Stomach smooth muscle (tissue), 2 donors: ENCODE data around the gene NUF2.
"Not testable (repeated sequence)": the region's sequence is repeated elsewhere in the genome, so short reads cannot be mapped to it uniquely, and the experiment has no call there.

Experiments
- H3K27ac ChIP-seq: one replicate; pipeline ENCODE4 v1.7.0; 2013; ENCODE audit warnings: mild to moderate bottlenecking, low read length, inconsistent platforms
- H3K27me3 ChIP-seq, 2 donors: one replicate each; pipeline ENCODE4 v1.7.0; 2013; ENCODE audit warnings: low read length in 2 of 2; ENCODE audit not compliant: insufficient read depth in 2 of 2, control insufficient read depth in 1 of 2
- H3K36me3 ChIP-seq, 2 donors: one replicate each; pipeline ENCODE4 v1.7.0; 2013; ENCODE audit warnings: low read length in 2 of 2; ENCODE audit not compliant: control insufficient read depth in 2 of 2, insufficient read depth in 2 of 2
- H3K4me1 ChIP-seq: one replicate; pipeline ENCODE4 v1.7.0; 2013; ENCODE audit warnings: low read length; ENCODE audit not compliant: control insufficient read depth, insufficient read depth
- H3K4me3 ChIP-seq, 2 donors: one replicate each; pipeline ENCODE4 v1.7.0; 2013; ENCODE audit warnings: low read length in 2 of 2
- H3K9ac ChIP-seq, 2 donors: one replicate each; pipeline ENCODE4 v1.7.0; 2013; ENCODE audit warnings: low read length in 2 of 2, mild to moderate bottlenecking in 1 of 2
- H3K9me3 ChIP-seq, 2 donors: one replicate each; pipeline ENCODE4 v1.7.0; 2013; ENCODE audit warnings: low read length in 2 of 2; ENCODE audit not compliant: control insufficient read depth in 2 of 2
- donor health status: healthy.
- donor health status: Pancreatic carcinoma.

The NUF2 gene

DNA sequence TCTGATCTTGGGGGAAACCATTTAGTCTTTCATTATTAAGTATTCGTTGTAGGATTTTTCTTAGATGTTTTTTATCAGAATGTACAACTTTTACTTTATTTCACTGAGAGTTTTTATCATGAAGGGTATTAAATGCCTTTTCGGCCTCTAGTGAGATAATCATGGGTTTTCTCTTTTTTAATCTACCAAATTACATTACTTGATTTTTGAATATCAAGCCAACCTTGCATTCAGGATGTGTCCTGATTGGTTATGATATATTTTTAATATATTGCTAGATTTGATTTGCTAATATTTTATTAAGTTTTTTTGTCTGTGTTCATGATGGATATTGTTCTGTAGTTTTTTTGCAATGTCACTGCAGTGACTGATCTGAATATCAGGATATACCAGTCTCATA lies 9.4 kb downstream of the NUF2 start:
- Histone ChIP-seq H3K9ac (no peak overlapping the region), H3K9me3 (no peaks in the 10 kb centered on the region), H3K4me1 (no peaks in the 10 kb centered on the region), H3K27me3 (no peaks in the 10 kb centered on the region), H3K27ac (no peak overlapping the region), H3K4me3 (no peak overlapping the region), H3K36me3 (no peaks in the 10 kb centered on the region)

DNA sequence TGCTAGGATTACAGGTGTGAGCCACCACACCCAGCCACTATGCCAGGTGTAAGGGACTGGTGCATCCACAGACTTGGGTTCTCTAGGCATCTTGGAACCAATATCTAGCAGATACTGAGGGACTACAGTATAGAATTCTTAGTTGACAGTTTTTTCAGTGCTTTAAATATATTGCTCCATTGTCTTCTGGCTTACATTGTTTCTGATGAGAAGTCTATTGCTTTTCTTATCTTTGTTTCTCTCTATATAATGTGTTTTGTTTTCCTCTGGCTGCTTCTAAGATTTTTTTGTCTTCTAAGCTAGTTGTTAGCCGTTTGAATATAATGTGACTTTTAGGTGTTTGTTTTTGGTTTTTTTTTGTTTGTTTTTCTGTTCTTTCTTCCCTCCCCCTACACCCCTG lies 13.5 kb downstream of the NUF2 start:
- Histone ChIP-seq H3K9me3 (no peaks in the 10 kb centered on the region), H3K36me3 (no peaks in the 10 kb centered on the region), H3K9ac (no peak overlapping the region), H3K4me3 (no peak overlapping the region), H3K27me3 (no peaks in the 10 kb centered on the region), H3K27ac (no peak overlapping the region), H3K4me1 (no peaks in the 10 kb centered on the region)

DNA sequence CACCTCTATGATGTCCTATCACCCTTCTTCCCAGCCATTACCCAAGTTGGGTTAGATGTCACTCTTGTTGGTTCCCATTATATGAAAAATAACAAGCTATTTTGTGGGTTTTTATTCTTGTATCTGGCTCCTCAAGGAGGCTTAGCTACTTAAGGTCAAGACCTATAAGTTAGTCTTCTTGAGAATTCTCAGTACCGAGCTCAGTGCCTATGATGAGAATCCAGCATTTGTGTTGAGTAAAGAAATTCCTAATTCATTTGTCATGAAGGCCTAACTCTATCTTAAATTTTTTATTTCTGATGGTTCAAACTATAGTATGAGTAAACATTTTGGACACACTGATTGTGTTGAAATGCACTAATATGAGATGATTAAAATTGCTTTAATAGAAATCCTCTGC lies 15.9 kb downstream of the NUF2 start:
- Histone ChIP-seq H3K27me3 (no peaks in the 10 kb centered on the region), H3K4me1 (no peaks in the 10 kb centered on the region), H3K9ac (no peak overlapping the region), H3K9me3 (no peaks in the 10 kb centered on the region), H3K4me3 (no peak overlapping the region), H3K36me3 (no peaks in the 10 kb centered on the region), H3K27ac (no peak overlapping the region)

DNA sequence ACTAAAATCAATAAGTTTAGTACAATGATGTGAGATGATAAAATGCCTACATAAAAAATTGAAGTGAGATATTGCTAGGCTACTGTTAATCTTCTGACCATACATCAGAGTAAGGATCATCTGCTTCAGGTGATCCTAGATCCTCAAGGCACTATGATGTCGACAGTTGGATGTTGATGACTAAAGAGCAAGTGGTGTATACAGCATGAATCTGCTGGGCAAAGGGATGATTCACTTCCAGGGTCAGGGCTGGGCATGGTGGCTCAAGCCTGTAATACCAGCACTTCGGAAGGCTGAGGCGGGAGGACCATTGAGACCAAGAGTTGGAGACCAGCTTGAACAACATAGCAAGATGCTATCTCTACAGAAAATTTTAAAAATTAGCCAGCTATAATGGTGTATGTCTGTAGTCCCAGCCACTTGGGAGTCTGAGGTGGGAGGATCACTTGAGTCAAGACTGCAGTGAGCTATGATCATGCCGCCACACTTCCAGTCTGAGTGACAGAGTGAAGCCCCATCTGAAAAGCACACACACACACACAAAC lies 24.6 kb downstream of the NUF2 start:
- no peak overlapping the region for H3K27ac ChIP-seq
- no peak overlapping the region for H3K4me3 ChIP-seq
- no peak overlapping the region for H3K9ac ChIP-seq
- no peaks in the 10 kb centered on the region for H3K4me1 ChIP-seq
- no peaks in the 10 kb centered on the region for H3K36me3 ChIP-seq
- H3K27me3 ChIP-seq: no peaks in the 10 kb centered on the region
- no peaks in the 10 kb centered on the region for H3K9me3 ChIP-seq

DNA sequence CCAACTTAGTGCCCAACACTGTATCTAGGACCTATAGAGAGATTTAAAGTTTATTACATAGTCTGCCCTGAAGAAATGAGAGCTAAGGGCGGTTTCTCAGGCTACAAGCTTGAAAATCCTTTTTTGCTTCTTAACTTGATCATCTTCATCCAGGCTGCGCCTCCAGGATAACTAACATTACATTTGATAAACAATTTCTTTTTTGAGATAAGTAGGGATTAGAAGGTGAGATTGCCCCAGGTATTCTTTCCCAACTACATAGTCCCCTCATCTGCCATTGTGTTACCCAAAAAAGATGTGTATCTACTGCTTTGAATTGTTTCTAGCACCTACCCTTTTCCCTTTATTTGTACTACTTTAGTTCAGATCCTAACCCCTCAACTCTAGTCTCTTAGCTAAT lies 25.4 kb downstream of the NUF2 start:
- Histone ChIP-seq H3K27me3 (no peaks in the 10 kb centered on the region), H3K27ac (no peak overlapping the region), H3K4me3 (no peak overlapping the region), H3K9me3 (no peaks in the 10 kb centered on the region), H3K36me3 (no peaks in the 10 kb centered on the region), H3K4me1 (no peaks in the 10 kb centered on the region), H3K9ac (no peak overlapping the region)

DNA sequence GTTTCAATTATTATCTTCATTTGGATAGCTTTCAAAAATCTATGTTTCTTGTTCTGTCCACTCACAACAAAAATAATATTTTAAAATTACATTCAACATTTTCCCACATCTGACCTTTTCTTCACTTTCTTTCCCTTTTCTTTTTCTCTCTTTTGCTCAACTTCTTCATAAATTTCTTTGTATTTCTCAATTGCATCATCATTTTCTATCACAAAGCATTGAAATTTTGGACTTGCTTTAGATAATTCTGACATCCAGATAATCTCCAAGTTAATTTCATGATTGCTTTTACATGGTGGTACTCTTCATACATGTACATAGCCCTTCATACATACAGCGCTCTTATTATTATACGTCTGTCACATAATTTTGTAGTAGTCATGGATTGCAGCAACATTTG lies 30.2 kb downstream of the NUF2 start:
- Histone ChIP-seq H3K4me3 (no peak overlapping the region), H3K4me1 (no peaks in the 10 kb centered on the region), H3K27me3 (no peaks in the 10 kb centered on the region)

DNA sequence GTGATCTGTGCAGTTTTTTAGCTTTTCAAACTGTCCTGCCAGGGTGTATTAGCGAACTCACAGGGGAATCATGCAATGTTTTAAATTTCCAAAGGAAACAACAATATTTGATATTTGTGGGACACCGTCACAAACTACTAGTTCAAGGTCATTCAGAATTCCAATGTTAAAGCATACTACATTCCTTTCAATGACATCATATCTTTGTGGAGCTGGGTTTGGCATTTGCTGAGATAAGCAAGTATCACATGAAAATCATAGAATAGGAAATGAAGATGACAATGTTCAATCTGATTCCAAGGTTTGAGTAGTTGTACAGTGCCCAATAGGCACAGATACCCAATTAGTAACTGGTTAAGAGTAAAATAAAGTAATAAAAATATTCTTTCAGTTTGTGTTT lies 35.6 kb downstream of the NUF2 start:
- Histone ChIP-seq H3K27me3 (no peaks in the 10 kb centered on the region), H3K27ac (no peak overlapping the region), H3K4me3 (no peak overlapping the region), H3K4me1 (no peaks in the 10 kb centered on the region), H3K9me3 (no peaks in the 10 kb centered on the region), H3K36me3 (no peaks in the 10 kb centered on the region), H3K9ac (no peak overlapping the region)

More for the DNA sequence above, 30.2 kb downstream of the NUF2 start:
- Histone ChIP-seq H3K9me3 (no peaks in the 10 kb centered on the region), H3K36me3 (no peaks in the 10 kb centered on the region), H3K9ac (no peak overlapping the region), H3K27ac (no peak overlapping the region)

DNA sequence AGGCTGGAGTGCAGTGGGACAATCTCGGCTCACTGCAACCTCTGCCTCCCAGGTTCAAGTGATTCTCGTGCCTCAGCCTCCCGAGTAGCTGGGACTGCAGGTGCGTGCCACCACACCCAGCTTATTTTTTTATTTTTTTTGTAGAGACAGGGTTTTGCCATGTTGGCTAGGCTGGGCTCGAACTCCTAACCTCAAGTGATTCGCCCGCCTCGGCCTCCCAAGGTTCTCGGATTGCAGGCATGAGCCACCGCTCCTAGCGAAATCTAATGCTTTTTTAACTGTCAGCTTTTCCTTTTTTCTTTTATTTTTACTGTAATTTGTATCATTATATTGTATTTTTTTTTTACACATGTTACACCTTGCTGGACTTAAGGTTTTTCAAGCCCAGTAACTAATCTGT lies 36.4 kb downstream of the NUF2 start:
- not testable (repeated sequence) for H3K27ac ChIP-seq, H3K9me3 ChIP-seq, H3K4me1 ChIP-seq, H3K4me3 ChIP-seq, H3K36me3 ChIP-seq, H3K9ac ChIP-seq, H3K27me3 ChIP-seq

DNA sequence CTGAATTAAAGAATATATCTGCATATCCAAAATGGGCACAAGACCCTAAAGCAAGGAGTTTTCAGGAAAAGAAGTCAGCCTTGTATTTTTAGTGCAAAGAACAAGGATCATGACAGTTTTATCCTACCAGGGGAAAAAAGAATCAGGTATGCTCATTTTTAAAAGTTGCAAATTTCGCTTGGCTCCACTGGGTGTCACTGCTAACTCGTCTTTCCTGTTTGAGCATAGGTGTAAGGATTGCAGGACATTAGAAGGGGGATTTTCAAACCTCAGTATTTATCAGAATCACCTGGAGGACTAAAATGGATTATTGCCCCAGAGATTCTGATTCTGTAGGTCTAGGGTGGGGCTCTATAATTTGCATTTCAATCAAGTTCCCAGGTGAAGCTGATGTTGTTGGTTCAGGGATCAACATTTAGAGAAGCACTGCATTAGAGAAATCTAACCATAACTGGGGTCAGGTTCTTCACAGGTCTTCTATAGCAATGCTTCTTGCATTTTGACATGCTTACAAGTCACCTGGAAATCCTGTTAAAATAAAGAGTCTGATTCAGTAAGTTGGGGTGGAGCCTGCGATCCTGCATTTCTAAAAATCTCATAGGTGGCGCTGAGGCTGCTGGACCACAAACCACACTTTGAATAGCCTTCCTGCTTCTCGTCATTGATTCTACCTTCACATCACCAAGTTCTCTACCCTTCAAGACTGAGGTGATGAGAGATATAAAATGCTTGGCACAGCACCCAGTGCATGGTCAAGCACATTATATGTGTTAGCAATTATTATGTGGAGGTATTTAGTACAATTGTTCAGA lies 39.6 kb downstream of the NUF2 start:
- Histone ChIP-seq H3K4me3 (no peak overlapping the region), H3K36me3 (no peaks in the 10 kb centered on the region), H3K4me1 (no peaks in the 10 kb centered on the region), H3K9ac (no peak overlapping the region), H3K9me3 (no peaks in the 10 kb centered on the region), H3K27ac (no peak overlapping the region), H3K27me3 (no peaks in the 10 kb centered on the region)

DNA sequence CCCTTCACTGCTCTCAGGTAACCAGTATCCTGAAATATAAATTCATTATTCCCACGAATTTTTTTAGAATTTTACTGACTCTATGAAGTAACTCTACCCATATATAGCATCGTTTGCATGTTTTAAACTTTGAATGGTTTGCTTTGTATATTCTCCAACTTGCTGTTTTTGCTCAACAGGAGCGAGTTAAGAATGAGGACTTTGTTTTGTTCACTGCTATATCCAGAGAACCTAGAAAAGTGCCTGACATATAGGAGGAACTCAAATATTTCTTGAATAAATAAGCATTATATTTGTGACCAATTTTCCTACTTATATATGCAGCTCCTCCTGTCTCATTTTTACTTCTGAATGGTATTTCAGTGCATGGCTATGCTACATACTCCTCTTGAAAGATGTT lies 43.4 kb downstream of the NUF2 start:
- no peaks in the 10 kb centered on the region for H3K27me3 ChIP-seq
- no peak overlapping the region for H3K4me3 ChIP-seq
- H3K36me3 ChIP-seq: no peaks in the 10 kb centered on the region
- H3K9ac ChIP-seq: no peak overlapping the region
- no peaks in the 10 kb centered on the region for H3K9me3 ChIP-seq
- no peaks in the 10 kb centered on the region for H3K4me1 ChIP-seq
- H3K27ac ChIP-seq: no peak overlapping the region

DNA sequence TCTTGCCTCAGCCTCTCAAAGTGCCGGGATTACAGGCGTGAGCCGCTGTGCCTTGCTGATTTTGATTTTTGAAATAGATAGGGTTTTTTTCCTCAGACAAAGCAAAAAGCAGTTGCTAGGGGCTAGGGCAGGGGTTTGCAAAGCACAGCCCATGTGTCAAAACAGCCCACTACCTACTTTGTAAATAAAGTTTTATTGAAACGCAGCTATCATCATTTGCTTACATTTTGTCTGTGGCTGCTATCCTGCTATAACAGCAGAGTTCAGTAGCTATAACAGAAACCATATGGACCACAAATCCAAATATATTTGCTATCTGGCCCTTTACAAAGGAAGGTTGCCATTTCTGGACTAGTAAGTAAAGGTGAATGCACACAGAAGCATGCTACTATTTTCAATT lies 44.8 kb downstream of the NUF2 start:
- no peaks in the 10 kb centered on the region for H3K4me1 ChIP-seq
- no peaks in the 10 kb centered on the region for H3K27me3 ChIP-seq
- H3K4me3 ChIP-seq: no peak overlapping the region
- no peaks in the 10 kb centered on the region for H3K36me3 ChIP-seq
- no peak overlapping the region for H3K27ac ChIP-seq
- H3K9ac ChIP-seq: no peak overlapping the region
- H3K9me3 ChIP-seq: no peaks in the 10 kb centered on the region
